ENCODE measurements around the gene BCOR.
A peak's percentile ranks its signal among the peaks of the same experiment; 100 is the strongest.

The BCOR gene

GRCh38 chrX:40085714-40086113, 12.0 kb downstream of the BCOR start:
- no peak for DNase-seq (ENCODE audit: low read depth)
- no peak overlapping the region for H3K4me3 ChIP-seq (ENCODE audit: low read length)
- no peak for TF ChIP-seq CTCF (conservative IDR thresholded peaks at IDR 0.05; ENCODE audit: low read depth, low read length)

GRCh38 chrX:40085102-40085551, 12.6 kb downstream of the BCOR start:
- H3K4me3 ChIP-seq (ENCODE audit: low read length) = no peak overlapping the region
- no peak for DNase-seq (ENCODE audit: low read depth)
- TF ChIP-seq CTCF (conservative IDR thresholded peaks at IDR 0.05; ENCODE audit: low read depth, low read length) = no peak

GRCh38 chrX:40084471-40085101, 13.2 kb downstream of the BCOR start:
- no peak overlapping the region for H3K4me3 ChIP-seq (ENCODE audit: low read length)
- DNase-seq (ENCODE audit: low read depth) = no peak
- no peak for TF ChIP-seq CTCF (conservative IDR thresholded peaks at IDR 0.05; ENCODE audit: low read depth, low read length)

GRCh38 chrX:40083979-40084359, 13.8 kb downstream of the BCOR start:
- no peak for TF ChIP-seq CTCF (conservative IDR thresholded peaks at IDR 0.05; ENCODE audit: low read depth, low read length)
- no peak for DNase-seq (ENCODE audit: low read depth)
- peak overlapping the region; percentile 31 for H3K4me3 ChIP-seq (ENCODE audit: low read length)

GRCh38 chrX:40083120-40083978, 14.4 kb downstream of the BCOR start:
- no peak for DNase-seq (ENCODE audit: low read depth)
- no peak for TF ChIP-seq CTCF (conservative IDR thresholded peaks at IDR 0.05; ENCODE audit: low read depth, low read length)

GRCh38 chrX:40082447-40083119, 15.2 kb downstream of the BCOR start:
- TF ChIP-seq CTCF (conservative IDR thresholded peaks at IDR 0.05; ENCODE audit: low read depth, low read length) = no peak
- no peak for DNase-seq (ENCODE audit: low read depth)
- H3K4me3 ChIP-seq (ENCODE audit: low read length) = no peak overlapping the region

More at GRCh38 chrX:40083120-40083978, 14.4 kb downstream of the BCOR start:
- H3K4me3 ChIP-seq (ENCODE audit: low read length) = peak overlapping the region; percentile 31
